GM12801 (cell line): ENCODE results near the gene COLEC12.

Experiments
- CTCF ChIP-seq: IDR thresholded peaks from one replicate; pipeline ENCODE4 v1.5.1; 2011; ENCODE audit warnings: control low read depth; ENCODE audit not compliant: insufficient read length; ENCODE audit errors: extremely low read depth

COLEC12 gene

GRCh38 chr18:413233-413632 is 87.3 kb downstream of the COLEC12 start:
- no peak for TF ChIP-seq CTCF

- no peak for TF ChIP-seq CTCF
Observed at GRCh38 chr18:410047-410455, 90.5 kb downstream of the COLEC12 start.

- TF ChIP-seq CTCF, result no peak
Observed at GRCh38 chr18:408367-408766, 92.1 kb downstream of the COLEC12 start.

GRCh38 chr18:407626-408224 is 92.8 kb downstream of the COLEC12 start:
- no peak for TF ChIP-seq CTCF

GRCh38 chr18:407191-407590 is 93.3 kb downstream of the COLEC12 start:
- TF ChIP-seq CTCF, result no peak

- TF ChIP-seq CTCF, result no peak
Observed at GRCh38 chr18:406677-407076, 93.8 kb downstream of the COLEC12 start.

GRCh38 chr18:404061-404636 is 96.4 kb downstream of the COLEC12 start:
- TF ChIP-seq CTCF, result no peak
